Activated CD4-positive, CD25-positive, alpha-beta regulatory T cell treated with anti-CD3 and anti-CD28 coated beads, Interleukin-2, amount 50 U/mL, for 72 hours (primary cell): Measurements from ENCODE around the gene RTCA.
"Not testable (repeated sequence)": the region's sequence is repeated elsewhere in the genome, so short reads cannot be mapped to it uniquely, and the experiment has no call there.

Source experiments
- DNase-seq: peaks from one replicate; pipeline ENCODE4 v3.0.0; 2021

Gene RTCA

DNA sequence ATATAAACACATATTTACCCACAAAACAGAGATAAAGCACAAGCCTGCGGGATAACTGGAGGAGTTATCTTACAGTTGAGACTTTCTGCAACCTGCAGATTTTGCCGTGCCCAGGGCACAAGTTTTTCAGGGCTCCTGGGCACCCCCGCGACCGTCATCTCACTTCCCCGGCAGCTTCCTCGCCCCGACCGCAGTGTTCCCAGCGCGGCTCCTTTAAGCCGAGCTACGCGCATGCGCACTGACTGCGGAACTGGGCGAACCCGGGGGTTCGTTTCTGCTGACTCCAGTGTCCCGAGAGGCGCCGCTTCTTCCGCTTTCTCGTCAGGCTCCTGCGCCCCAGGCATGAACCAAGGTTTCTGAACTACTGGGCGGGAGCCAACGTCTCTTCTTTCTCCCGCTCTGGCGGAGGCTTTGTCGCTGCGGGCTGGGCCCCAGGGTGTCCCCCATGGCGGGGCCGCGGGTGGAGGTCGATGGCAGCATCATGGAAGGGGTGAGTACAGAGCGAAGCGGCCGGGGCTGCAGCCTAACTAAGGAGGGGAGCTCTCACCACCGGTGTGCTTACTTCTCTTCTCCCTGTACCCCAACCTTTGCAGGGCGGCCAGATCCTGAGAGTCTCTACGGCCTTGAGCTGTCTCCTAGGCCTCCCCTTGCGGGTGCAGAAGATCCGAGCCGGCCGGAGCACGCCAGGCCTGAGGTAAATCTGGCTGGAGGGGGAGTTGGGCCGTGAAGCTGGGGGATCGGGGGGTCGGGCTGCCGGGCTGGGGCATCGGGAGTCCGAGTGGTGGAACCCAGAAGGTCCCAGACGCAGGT, at the start of gene RTCA:
Gene RTCA (plus strand): TSS at position 286 of the 810 bp plus-strand sequence. CDS start 160 bp downstream, at position 446.
- peak; percentile 93 for DNase-seq

DNA sequence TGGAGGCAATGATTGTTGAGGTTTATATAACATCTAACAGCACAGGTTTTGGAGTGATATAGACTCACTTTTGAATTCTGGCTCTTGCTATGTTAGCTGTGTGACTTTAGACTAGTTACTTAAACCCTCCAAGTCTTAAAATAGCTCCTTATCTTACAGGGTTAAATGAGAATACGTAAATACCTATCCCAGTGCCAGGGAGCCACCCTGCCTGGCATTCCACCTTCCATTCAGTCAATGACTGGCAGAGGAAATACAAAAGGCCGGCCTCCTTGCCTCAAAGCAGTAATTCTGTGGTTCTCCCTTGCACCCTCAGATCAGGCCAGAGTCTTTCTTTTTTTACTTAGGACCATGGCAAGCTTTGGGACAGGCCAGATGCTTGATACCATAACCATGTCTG, 48.2 kb upstream of the RTCA start:
- no peak for DNase-seq

DNA sequence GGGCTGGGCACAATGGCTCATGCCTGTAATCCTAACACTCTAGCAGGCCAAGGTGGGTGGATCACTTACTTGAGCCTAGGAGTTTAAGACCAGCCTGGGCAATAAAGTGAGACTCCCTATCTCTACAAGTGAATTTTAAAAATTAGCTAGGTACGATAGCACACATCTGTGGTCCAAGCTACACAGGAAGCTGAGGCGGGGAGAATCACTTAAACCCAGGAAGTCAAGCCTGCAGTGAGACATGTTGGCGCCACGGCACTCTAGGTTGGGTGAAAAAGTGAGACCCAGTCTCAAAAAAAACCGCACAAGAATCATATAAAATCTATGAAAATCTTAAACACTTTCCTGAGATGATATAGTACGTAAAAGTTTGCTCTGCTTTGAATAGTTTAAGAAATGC, 46.6 kb upstream of the RTCA start:
- DNase-seq = no peak

DNA sequence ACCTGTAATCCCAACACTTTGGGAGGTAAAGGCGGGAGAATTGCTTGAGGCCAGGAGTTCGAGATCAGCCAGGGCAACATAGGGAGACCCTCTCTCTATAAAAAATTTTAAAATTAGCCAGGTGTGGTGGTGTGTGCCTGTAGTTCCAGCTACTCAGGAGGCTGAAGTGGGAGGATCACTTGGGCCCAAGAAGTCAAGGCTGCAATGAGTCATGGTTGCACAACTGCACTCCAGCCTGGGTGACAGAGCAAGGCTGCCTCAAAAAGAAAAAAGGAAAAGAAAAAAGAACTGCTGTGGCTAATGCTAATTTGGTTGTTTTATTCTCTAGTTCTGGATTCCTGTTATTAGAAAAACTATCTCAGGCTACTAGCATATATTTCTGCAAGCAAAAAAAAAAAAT, 46.1 kb upstream of the RTCA start:
- DNase-seq = no peak

DNA sequence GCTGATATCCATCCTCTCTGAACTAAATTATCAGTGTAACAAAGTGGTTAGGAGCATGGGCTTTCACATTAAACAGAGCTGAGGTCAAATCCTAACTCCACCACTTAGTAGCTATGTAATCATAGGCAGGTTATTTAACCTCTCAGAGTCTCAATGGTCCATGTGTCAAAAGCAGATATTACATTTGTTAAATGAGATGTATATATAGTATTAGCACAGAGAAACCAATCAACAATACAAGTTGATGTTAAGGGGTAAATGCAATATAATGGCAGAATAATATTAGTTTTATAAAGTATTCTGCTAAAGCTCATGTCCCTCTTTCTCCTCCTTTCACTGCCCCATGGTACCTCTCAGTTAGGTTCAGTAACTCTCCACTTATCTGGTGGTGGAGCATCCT, 43.6 kb upstream of the RTCA start:
- DNase-seq = no peak

DNA sequence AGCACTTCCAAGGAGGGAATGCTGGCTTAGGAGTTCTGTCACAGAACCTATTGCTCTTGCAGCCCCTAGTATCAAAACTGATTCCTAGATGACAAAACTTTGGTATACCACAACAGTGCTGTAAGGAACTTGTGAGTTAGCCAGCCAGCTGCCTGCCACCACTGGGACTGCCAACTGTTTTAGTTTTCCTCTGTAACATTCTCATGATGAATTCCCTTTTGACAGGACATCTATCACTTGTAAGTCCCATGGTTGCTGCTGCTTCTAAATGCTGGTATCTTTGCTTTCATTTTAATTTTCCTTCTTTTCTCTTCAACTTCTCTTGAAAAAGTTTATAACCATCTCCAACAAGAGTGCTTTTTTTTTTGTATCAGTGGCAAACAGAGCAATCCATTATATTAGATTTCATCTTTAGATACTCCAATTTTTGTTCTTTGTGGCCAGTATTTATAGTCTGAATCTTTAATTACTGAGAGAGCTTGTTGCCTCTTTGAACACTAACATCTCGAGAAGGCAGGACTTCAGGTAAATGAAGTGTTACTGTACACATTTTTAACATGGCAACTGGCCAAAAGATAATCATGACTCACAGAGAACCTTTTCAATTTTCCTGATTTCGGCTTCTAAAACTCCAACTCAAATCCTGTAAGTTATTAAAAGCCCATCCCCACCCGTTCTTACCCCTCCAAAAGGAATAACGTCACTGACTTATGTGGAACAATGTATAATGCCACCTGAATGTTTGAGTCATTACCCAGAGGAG, 36.2 kb upstream of the RTCA start:
- no peak for DNase-seq

DNA sequence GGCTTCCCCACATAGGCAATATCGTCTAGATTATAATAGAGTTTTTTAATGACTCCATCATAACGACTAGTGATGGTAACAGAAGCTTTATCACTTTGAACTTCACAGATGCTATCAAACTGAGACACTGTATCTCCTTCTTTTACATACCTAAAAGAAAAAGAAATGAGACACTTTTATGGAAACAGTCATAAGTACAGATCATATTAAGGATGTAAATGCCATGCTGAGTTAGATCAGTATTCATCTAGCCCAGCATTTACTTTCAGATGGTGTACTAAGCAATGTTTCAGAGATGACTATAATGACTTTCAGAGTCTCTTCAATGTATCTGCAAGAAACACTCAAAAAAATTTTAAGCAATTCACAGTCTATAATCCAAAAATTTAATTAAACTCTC, 35.3 kb upstream of the RTCA start:
- DNase-seq = no peak

DNA sequence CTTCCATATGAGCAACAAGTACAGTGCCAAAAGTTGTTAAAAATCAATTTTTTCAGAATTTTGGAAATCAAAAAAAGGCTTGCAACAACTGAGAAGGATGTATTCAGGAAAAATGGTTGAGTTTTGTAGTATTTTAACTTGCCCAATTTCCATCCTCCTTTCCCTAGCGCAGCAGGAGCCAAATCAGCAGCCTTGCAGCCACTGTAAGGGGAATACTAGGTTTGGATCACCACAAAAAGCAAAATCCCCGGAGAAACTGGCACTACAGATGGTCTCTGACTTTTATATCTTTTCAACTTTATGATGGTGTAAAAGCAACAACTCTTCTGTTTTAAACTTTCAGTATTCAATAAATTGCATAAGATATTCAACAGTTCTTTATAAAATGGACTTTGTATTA, 34.3 kb upstream of the RTCA start:
- DNase-seq = no peak

DNA sequence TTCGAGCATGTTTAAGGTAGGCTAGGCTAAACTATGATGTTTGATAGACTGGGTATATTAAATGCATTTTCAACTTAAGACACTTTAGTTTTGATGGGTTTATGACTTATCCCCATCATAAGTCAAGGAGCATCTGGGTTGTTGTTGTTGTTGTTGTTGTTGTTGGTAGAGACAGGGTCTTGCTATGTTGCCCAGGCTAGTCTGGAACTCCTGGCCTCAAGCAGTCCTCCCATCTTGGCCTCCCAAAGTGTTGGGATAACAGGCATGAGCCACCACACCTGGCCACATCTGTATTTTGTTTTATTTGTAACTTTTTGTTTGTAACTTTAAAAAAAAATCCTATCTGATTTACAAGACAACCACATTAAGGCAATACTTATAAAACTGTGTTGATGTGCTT, 33.9 kb upstream of the RTCA start:
- no peak for DNase-seq

DNA sequence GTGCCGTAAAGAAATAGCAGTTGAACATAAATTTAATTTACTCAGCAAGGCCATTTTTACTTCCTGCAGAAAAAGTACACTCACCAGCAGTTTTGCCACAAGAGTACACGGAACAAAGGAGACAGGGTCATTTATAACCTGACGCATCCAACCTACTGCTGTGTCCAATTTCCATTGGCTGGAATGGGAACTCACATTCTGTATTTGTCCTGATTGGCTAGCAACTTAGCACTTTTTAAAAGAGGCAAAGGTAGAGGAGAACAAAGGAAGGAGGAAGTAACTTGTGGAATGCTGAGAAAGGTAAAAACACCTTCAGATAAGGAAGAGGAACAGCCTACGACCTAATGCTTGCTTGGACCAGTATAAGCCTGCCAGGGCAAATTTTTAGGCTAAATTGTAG, 32.5 kb upstream of the RTCA start:
- DNase-seq = not testable (repeated sequence)

DNA sequence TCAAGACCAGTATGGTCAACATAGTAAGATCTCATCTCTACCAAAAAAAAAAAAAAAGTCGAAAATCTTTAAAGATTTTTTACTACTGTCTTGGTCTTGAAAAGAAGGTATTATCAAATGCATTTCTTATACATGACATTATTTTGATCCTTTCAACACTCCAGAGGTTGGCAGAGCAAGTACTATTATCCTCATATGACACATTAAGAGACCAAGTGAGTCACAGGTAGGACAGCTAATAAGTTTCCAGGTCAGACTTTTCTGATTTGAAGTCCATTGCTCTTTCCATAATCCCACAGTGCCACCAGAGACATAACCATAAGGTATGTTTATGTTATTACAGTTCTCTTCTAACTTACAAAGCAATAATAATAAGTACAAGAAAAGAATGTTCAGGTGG, 31.6 kb upstream of the RTCA start:
- DNase-seq = no peak

DNA sequence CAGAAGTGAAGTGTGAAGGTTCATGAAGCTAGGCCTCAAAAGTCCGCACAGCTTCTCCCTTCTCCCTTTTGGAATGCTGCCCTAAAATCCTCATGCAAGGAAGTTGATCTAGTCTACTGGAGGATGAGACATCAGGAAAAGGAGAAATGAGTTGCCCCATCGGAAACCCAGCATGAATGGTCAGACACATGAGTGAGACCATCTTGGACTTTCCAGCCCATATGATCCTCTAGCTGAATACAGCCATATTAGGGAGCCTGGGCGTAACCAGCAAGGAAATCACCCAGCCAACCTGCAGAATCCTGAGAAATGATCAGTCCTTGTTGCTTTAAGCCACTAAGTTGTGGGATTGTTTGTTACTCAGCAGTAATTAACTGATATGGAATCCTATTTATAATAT, 28.9 kb upstream of the RTCA start:
- no peak for DNase-seq

DNA sequence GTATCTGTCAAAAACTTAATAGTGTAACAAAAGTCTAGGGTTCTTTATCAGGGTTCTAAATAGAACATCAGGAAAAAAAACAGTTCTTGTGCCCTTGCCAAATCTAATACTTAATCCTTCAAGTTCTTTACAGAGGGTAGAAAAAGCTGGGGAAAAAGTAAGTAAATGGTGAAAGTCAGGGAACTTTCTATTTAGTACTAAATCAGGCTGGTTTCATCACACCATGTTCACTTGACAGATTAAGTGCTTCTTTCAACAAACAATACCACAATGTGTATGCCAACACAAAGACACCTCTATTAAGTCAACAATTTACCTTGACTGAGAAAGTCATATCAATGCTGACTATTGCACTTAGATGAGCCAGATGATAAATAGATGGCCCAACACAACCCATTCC, 26.1 kb upstream of the RTCA start:
- no peak for DNase-seq

DNA sequence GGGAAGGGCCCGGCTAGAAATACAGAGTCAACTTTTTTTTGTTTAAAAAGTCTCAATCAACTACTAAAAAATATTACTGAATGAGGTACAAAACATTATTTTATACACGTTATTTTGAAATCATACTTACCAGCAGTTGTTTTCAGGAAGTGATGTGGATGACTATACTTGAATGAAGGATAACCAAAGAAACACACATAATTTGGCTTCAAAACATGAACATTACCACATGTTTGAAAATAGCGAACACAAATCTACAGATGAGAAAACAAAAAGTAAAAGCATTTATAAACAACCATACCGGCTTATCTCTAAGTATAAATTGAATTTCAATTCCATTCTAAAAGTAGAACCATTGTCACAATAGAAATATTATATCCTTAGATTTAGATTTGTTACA, 25.4 kb upstream of the RTCA start:
- no peak for DNase-seq

DNA sequence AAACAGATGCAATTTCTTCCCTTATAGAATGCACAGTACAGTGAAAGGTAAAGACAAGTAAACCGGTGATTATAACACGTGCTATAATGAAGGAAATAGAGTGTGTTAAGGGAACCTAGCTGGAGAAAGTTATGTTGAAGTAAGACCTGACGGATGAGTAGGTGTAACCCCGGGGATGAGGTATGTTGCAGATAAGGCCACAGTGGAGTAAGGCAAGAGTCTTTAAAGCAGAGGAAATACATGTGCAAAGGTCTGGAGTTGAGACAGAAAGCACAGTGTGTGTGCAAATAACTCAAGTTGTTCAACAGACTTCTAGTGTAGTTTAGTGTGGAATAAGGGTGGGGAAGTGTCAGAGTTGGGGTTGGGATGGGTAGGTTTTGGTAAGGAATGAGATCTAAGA, 19.3 kb upstream of the RTCA start:
- no peak for DNase-seq

DNA sequence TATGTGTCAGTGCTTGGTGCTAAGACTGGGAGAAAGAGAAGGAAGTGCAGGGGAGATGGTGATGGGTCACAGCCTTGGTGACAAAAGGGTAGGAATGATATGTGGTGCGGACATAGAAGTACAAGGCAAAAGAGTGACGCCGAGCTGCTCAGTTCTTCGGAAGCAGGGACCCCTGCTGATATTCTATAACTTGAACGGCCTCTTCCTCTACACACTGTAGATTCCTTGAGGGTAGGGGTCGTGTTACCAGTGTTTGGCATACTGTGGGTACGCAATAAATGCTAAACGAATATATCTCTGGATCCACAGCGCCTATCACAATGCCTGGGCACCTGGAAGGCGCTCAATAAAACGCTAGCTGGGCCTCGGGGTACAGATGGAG, 16.9 kb upstream of the RTCA start:
- no peak for DNase-seq

DNA sequence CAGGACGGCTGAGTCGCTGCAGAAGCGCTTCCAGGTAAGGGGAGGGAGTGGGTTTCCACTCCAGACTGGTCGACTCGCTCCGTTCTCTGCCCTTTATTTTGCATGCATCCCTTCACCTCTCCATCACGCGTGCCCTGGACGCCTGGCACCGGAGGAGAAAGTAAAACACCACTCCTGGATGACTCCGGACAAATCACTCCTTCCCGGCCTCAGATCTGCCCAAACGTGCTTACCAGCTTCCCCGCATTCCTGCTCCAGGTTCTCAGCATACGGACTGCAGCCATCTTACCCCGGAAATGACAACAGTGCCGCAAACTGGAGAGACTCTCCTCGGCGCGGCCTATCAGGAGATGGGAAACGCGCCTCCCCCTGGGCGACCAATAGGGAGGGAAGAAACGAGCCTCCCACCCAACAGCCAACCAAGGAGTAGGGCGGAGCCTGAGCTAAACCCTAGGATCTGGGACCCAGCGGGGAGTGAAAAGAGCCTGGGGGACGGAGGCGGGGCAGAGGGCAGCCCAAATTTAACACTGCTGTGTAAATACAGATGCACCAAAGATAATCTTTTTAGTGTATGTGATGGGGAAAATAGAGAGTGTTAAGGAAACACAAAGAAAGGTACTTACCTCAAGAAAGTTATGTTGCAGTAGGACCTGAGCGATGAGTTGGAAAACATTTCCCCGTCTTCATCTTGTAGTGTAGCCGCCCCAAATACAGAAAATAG, 16.3 kb upstream of the RTCA start, which contains the start of gene DBT:
Gene DBT (minus strand): TSS at position 298 of the 721 bp plus-strand sequence. CDS start 14 bp downstream, at position 284.
- DNase-seq = peak; percentile 82

DNA sequence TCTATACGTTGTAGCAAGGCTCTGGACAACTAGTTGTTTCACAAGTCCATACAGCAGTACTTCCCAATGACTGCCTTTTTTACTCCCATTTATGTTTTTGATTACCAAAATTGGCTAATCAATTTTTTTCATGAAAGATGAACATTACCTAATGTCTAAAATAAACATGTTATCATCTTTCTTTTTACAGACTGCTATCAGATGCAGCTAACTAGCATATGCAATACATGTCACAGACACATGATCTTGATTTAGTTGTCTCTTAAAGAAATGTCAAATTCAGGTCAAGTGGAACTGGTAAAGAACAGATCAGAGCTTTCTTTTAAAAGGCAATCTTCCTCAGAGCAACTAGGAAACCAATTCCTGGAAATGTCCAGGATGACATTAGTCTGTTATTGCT, 15.8 kb upstream of the RTCA start:
- no peak for DNase-seq

DNA sequence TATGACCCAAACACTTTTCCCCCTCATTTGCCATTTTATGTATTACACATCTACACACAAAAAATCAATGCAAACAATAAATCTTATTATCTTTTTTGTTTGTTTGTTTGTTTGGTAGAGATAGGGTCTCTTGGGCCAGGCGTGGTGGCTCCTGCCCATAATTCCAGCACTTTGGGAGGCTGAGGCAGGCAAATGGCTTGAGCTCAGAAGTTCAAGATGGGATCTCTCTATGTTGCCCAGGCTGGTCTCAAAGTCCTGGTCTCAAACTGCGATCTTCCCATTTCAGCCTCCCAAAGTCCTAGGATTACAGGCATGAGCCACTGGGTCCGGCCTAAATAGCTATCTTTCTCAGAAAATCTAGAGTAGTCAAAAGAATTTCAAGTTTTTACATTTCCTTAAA, 15.2 kb upstream of the RTCA start:
- DNase-seq = no peak

DNA sequence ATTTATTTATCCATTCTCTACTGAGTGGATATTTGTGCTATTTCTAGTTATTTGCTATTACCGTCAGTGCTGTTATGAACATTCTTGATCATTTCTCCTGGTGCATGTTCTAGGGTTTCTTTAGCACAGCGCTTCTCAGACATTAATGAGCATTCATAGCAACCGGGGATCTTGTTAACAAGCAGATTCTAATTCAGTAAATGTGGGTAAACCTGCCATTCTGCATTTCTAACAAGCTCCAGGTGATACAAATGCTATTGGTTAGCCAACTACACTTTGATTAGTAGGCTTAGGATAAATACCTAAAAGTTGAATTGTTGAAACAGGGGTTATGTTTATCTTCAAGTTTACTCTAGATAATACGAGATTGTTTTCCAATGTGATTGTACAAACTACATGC, 13.1 kb upstream of the RTCA start:
- DNase-seq = no peak

DNA sequence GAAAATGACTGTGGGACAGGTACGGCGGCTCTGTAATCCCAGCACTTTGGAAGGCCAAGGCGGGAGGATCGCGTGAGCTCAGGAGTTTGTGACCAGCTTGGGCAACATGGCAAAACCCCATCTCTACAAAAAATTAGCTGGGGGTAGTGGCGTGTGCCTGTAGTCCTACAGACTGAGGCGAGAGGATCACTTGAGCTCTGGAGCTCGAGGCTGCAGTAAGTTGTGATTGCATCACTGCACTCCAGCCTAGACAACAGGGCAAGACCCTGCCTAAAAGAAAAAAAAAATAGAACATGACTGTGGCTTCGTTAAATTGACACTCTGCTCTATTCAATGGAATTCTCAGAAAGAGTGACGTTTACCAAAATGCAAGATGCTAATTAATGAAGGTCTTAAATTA, 12.5 kb upstream of the RTCA start:
- no peak for DNase-seq

DNA sequence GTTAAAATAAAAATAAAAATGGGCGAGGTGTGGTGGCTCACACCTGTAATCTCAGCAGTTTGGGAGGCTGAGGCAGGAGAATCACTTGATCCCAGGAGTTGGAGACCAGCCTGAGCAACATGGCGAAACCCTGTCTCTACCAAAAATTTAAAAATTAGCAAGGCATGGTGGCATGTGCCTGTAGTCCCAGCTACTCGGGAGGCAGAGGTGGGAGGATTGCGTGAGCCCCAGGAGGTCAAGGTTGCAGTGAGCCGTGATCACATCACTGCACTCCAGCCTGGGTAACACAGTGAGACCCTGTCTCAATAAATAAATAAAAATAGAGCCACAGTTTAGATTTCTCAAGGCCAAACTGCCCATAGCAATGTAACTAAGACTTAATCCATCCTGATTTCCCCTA, 9.7 kb upstream of the RTCA start:
- DNase-seq = not testable (repeated sequence)

DNA sequence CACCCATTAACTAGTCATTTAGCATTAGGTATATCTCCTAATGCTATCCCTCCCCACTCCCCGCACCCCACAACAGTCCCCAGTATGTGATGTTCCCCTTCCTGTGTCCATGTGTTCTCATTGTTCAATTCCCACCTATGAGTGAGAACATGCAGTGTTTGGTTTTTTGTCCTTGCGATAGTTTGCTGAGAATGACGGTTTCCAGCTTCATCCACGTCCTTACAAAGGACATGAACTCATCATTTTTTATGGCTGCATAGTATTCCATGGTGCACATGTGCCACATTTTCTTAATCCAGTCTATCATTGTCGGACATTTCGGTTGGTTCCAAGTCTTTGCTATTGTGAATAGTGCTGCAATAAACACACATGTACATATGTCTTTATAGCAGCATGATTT, 7.6 kb upstream of the RTCA start:
- not testable (repeated sequence) for DNase-seq

DNA sequence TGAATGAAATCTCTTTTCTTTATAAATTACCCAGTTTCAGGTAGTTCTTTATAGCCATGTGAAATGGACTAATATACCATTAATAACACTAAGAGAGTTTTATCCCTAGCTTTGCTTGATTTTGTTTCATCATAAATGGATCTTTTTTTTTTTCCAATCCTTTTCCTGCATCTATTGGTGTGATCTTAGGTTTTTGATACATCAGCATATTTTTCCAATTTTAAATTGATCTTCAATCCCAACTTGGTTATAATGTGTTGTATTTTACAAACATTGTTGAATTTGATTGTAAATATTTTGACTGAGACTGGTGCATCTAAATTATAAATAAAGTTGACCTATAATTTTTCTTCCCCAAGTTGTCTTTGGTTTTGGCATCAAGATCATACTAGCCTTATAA, 4.3 kb upstream of the RTCA start:
- DNase-seq = no peak
